ENCODE data around the gene MBNL1.
A peak's percentile ranks its signal among the peaks of the same experiment; 100 is the strongest.

Gene MBNL1

GRCh38 chr3:152471814-152472671, 203.3 kb downstream of the MBNL1 start:
- H2BK12ac ChIP-seq (ENCODE audit: low read length): no peak overlapping the region
- H3K27ac ChIP-seq (ENCODE audit: low read depth, low read length): no peak overlapping the region
- no peak overlapping the region for H3K14ac ChIP-seq (ENCODE audit: low read length)
- no peaks in the 10 kb centered on the region for H3K9me3 ChIP-seq (ENCODE audit: insufficient read depth, low read depth, low read length)
- no peak overlapping the region for H2AK5ac ChIP-seq (ENCODE audit: low read length)
- H3K4ac ChIP-seq (ENCODE audit: low read depth, low read length): no peak overlapping the region
- H3K27me3 ChIP-seq (ENCODE audit: insufficient read depth, low read length): no peaks in the 10 kb centered on the region
- H3K79me2 ChIP-seq (ENCODE audit: control insufficient read depth, insufficient read depth, low read length, poor library complexity): no peaks in the 10 kb centered on the region
- no peaks in the 10 kb centered on the region for H3K4me1 ChIP-seq (ENCODE audit: control insufficient read depth in 1 of 2, insufficient read depth in 2 of 2, low read length in 2 of 2)
- no peak overlapping the region for H3K23ac ChIP-seq (ENCODE audit: low read length)
- H2BK5ac ChIP-seq (ENCODE audit: low read depth, low read length, poor library complexity): no peak overlapping the region
- H3K9ac ChIP-seq (ENCODE audit: low read length): peak overlapping the region; percentile 19
- H3K36me3 ChIP-seq (ENCODE audit: control insufficient read depth in 1 of 2, insufficient read depth in 2 of 2, low read length in 2 of 2): no peaks in the 10 kb centered on the region
- H3K4me3 ChIP-seq (ENCODE audit: low read depth, low read length): no peak overlapping the region
- no peak overlapping the region for H4K91ac ChIP-seq (ENCODE audit: low read depth, low read length)
- H3K18ac ChIP-seq (ENCODE audit: low read length): no peak overlapping the region
- peak overlapping the region; percentile 54 for H2AFZ ChIP-seq (ENCODE audit: insufficient read depth, low read length, poor library complexity)
- no peak overlapping the region for H4K8ac ChIP-seq (ENCODE audit: low read depth, low read length)
- H3K79me1 ChIP-seq (ENCODE audit: low read length): no peaks in the 10 kb centered on the region
- peak; percentile 56 to 86 for DNase-seq
- H2BK120ac ChIP-seq (ENCODE audit: insufficient read depth, low read length, poor library complexity): no peak overlapping the region
- no peak overlapping the region for H3K4me2 ChIP-seq (ENCODE audit: low read length)
- no peak overlapping the region for H4K12ac ChIP-seq (ENCODE audit: low read depth, low read length)
- no CpG with 5 or more reads among the region's 15 CpGs for WGBS (ENCODE audit: extremely low coverage, insufficient coverage, insufficient read length)

GRCh38 chr3:152472672-152472954, 203.9 kb downstream of the MBNL1 start:
- no peak overlapping the region for H3K18ac ChIP-seq (ENCODE audit: low read length)
- no peak overlapping the region for H3K23ac ChIP-seq (ENCODE audit: low read length)
- H2BK12ac ChIP-seq (ENCODE audit: low read length): no peak overlapping the region
- H3K36me3 ChIP-seq (ENCODE audit: control insufficient read depth in 1 of 2, insufficient read depth in 2 of 2, low read length in 2 of 2): no peaks in the 10 kb centered on the region
- no peak overlapping the region for H2BK120ac ChIP-seq (ENCODE audit: insufficient read depth, low read length, poor library complexity)
- H4K91ac ChIP-seq (ENCODE audit: low read depth, low read length): no peak overlapping the region
- H3K4me1 ChIP-seq (ENCODE audit: control insufficient read depth in 1 of 2, insufficient read depth in 2 of 2, low read length in 2 of 2): no peaks in the 10 kb centered on the region
- no peak overlapping the region for H4K8ac ChIP-seq (ENCODE audit: low read depth, low read length)
- H3K79me1 ChIP-seq (ENCODE audit: low read length): no peaks in the 10 kb centered on the region
- no peak overlapping the region for H3K14ac ChIP-seq (ENCODE audit: low read length)
- H3K4ac ChIP-seq (ENCODE audit: low read depth, low read length): no peak overlapping the region
- H3K4me3 ChIP-seq (ENCODE audit: low read depth, low read length): no peak overlapping the region
- no peak overlapping the region for H3K27ac ChIP-seq (ENCODE audit: low read depth, low read length)
- H3K9me3 ChIP-seq (ENCODE audit: insufficient read depth, low read depth, low read length): no peaks in the 10 kb centered on the region
- no peak for DNase-seq
- H2AK5ac ChIP-seq (ENCODE audit: low read length): no peak overlapping the region
- no peak overlapping the region for H2AFZ ChIP-seq (ENCODE audit: insufficient read depth, low read length, poor library complexity)
- no peak overlapping the region for H4K12ac ChIP-seq (ENCODE audit: low read depth, low read length)
- H3K27me3 ChIP-seq (ENCODE audit: insufficient read depth, low read length): no peaks in the 10 kb centered on the region
- H2BK5ac ChIP-seq (ENCODE audit: low read depth, low read length, poor library complexity): no peak overlapping the region
- WGBS (ENCODE audit: extremely low coverage, insufficient coverage, insufficient read length): no CpG with 5 or more reads among the region's 3 CpGs
- no peak overlapping the region for H3K4me2 ChIP-seq (ENCODE audit: low read length)
- no peaks in the 10 kb centered on the region for H3K79me2 ChIP-seq (ENCODE audit: control insufficient read depth, insufficient read depth, low read length, poor library complexity)
- no peak overlapping the region for H3K9ac ChIP-seq (ENCODE audit: low read length)

GRCh38 chr3:152474585-152474984, 205.9 kb downstream of the MBNL1 start:
- no peak overlapping the region for H3K4me2 ChIP-seq (ENCODE audit: low read length)
- H3K9ac ChIP-seq (ENCODE audit: low read length): no peak overlapping the region
- H3K4me3 ChIP-seq (ENCODE audit: low read depth, low read length): no peak overlapping the region
- H4K12ac ChIP-seq (ENCODE audit: low read depth, low read length): no peak overlapping the region
- no peak overlapping the region for H3K23ac ChIP-seq (ENCODE audit: low read length)
- H3K9me3 ChIP-seq (ENCODE audit: insufficient read depth, low read depth, low read length): no peaks in the 10 kb centered on the region
- no peak overlapping the region for H2BK120ac ChIP-seq (ENCODE audit: insufficient read depth, low read length, poor library complexity)
- H3K27ac ChIP-seq (ENCODE audit: low read depth, low read length): no peak overlapping the region
- H3K36me3 ChIP-seq (ENCODE audit: control insufficient read depth in 1 of 2, insufficient read depth in 2 of 2, low read length in 2 of 2): no peaks in the 10 kb centered on the region
- H3K79me2 ChIP-seq (ENCODE audit: control insufficient read depth, insufficient read depth, low read length, poor library complexity): no peaks in the 10 kb centered on the region
- no peak overlapping the region for H2AK5ac ChIP-seq (ENCODE audit: low read length)
- no peak overlapping the region for H3K18ac ChIP-seq (ENCODE audit: low read length)
- H2AFZ ChIP-seq (ENCODE audit: insufficient read depth, low read length, poor library complexity): no peak overlapping the region
- no peaks in the 10 kb centered on the region for H3K27me3 ChIP-seq (ENCODE audit: insufficient read depth, low read length)
- no peak overlapping the region for H4K91ac ChIP-seq (ENCODE audit: low read depth, low read length)
- no peaks in the 10 kb centered on the region for H3K79me1 ChIP-seq (ENCODE audit: low read length)
- DNase-seq: peak; percentile 69 to 93
- H3K14ac ChIP-seq (ENCODE audit: low read length): no peak overlapping the region
- no peak overlapping the region for H3K4ac ChIP-seq (ENCODE audit: low read depth, low read length)
- H3K4me1 ChIP-seq (ENCODE audit: control insufficient read depth in 1 of 2, insufficient read depth in 2 of 2, low read length in 2 of 2): no peaks in the 10 kb centered on the region
- H2BK5ac ChIP-seq (ENCODE audit: low read depth, low read length, poor library complexity): no peak overlapping the region
- H2BK12ac ChIP-seq (ENCODE audit: low read length): no peak overlapping the region
- no peak overlapping the region for H4K8ac ChIP-seq (ENCODE audit: low read depth, low read length)
- WGBS (ENCODE audit: extremely low coverage, insufficient coverage, insufficient read length): no CpG with 5 or more reads among the region's 2 CpGs

GRCh38 chr3:152477422-152477821, 208.7 kb downstream of the MBNL1 start:
- Histone ChIP-seq H3K9me3 (ENCODE audit: insufficient read depth, low read depth, low read length) (no peaks in the 10 kb centered on the region), H2BK120ac (ENCODE audit: insufficient read depth, low read length, poor library complexity) (no peak overlapping the region), H3K14ac (ENCODE audit: low read length) (no peak overlapping the region), H3K4me1 (ENCODE audit: control insufficient read depth in 1 of 2, insufficient read depth in 2 of 2, low read length in 2 of 2) (no peaks in the 10 kb centered on the region), H3K4ac (ENCODE audit: low read depth, low read length) (no peak overlapping the region), H4K8ac (ENCODE audit: low read depth, low read length) (no peak overlapping the region), H2AK5ac (ENCODE audit: low read length) (no peak overlapping the region), H3K27ac (ENCODE audit: low read depth, low read length) (no peak overlapping the region), H3K4me3 (ENCODE audit: low read depth, low read length) (no peak overlapping the region), H3K18ac (ENCODE audit: low read length) (no peak overlapping the region), H3K79me1 (ENCODE audit: low read length) (no peaks in the 10 kb centered on the region), H3K27me3 (ENCODE audit: insufficient read depth, low read length) (no peaks in the 10 kb centered on the region), H3K79me2 (ENCODE audit: control insufficient read depth, insufficient read depth, low read length, poor library complexity) (no peaks in the 10 kb centered on the region), H4K12ac (ENCODE audit: low read depth, low read length) (no peak overlapping the region), H3K9ac (ENCODE audit: low read length) (no peak overlapping the region), H3K4me2 (ENCODE audit: low read length) (no peak overlapping the region), H3K36me3 (ENCODE audit: control insufficient read depth in 1 of 2, insufficient read depth in 2 of 2, low read length in 2 of 2) (no peaks in the 10 kb centered on the region), H2BK5ac (ENCODE audit: low read depth, low read length, poor library complexity) (no peak overlapping the region), H2AFZ (ENCODE audit: insufficient read depth, low read length, poor library complexity) (no peak overlapping the region), H2BK12ac (ENCODE audit: low read length) (no peak overlapping the region), H3K23ac (ENCODE audit: low read length) (no peak overlapping the region), H4K91ac (ENCODE audit: low read depth, low read length) (no peak overlapping the region)
- no peak for DNase-seq
- WGBS (ENCODE audit: extremely low coverage, insufficient coverage, insufficient read length): no CpG with 5 or more reads among the region's 2 CpGs

Data from trophoblast cell (in vitro differentiated cells and primary cell).